Fibroblast of skin of right quadriceps (primary cell): ENCODE results near the gene PSMB1.
"Not testable (repeated sequence)": the region's sequence is repeated elsewhere in the genome, so short reads cannot be mapped to it uniquely, and the experiment has no call there.

Experiments
- DNase-seq: peaks from one replicate; pipeline ENCODE4 v3.0.0-alpha.2; 2013

The PSMB1 gene

GRCh38 chr6:170502268-170502667 is 50.8 kb downstream of the PSMB1 start:
- DNase-seq: not testable (repeated sequence)

- DNase-seq: no peak
Observed at GRCh38 chr6:170500955-170501590, 52.0 kb downstream of the PSMB1 start.

- no peak for DNase-seq
Observed at GRCh38 chr6:170497841-170498301, 55.2 kb downstream of the PSMB1 start.

GRCh38 chr6:170493354-170493753 is 59.8 kb downstream of the PSMB1 start:
- no peak for DNase-seq

DNA sequence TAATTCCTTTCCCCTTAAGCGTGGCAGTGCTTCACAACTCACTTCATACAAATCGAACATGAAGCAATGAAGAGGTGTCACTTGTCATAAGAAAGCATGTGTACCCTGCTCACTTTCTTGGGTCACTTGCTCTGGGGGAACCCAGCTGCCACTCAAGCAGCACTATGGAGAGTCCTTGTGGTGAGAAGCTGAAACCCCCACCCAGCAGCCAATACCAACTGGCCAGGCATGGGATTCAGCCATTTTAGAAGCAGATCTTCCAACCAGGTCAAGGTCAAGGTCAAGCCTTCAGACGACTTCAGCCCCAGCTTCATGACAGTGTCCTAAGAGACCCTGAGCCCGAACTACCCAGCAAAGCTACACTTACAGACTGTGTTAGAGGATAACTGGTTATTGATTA is 62.8 kb downstream of the PSMB1 start:
- DNase-seq: no peak

- no peak for DNase-seq
Observed at GRCh38 chr6:170489836-170490235, 63.3 kb downstream of the PSMB1 start.

- no peak for DNase-seq
Observed at GRCh38 chr6:170487707-170488329, 65.3 kb downstream of the PSMB1 start.

GRCh38 chr6:170485159-170485558 is 67.9 kb downstream of the PSMB1 start:
- DNase-seq: peak; percentile 9
